NCI-H510A (cell line): ENCODE measurements around the gene DAB2IP.

Experiments used
- DNase-seq: peaks from one replicate; lab custom pipeline; 2025; lab: John Stamatoyannopoulos, UW

The DAB2IP gene

GRCh38 chr9:121797081-121797480, 145.6 kb downstream of the DAB2IP start:
- no peak for DNase-seq

GRCh38 chr9:121798941-121799340, 147.5 kb downstream of the DAB2IP start:
- DNase-seq: no peak

GRCh38 chr9:121800376-121800775, 148.9 kb downstream of the DAB2IP start:
- DNase-seq: no peak

- no peak for DNase-seq
Measured at GRCh38 chr9:121801579-121801978, 150.1 kb downstream of the DAB2IP start.

- no peak for DNase-seq
Measured at GRCh38 chr9:121802753-121803152, 151.3 kb downstream of the DAB2IP start.

- no peak for DNase-seq
Measured at GRCh38 chr9:121807069-121807822, 155.8 kb downstream of the DAB2IP start.

GRCh38 chr9:121807823-121808278, 156.4 kb downstream of the DAB2IP start:
- no peak for DNase-seq

- no peak for DNase-seq
Measured at GRCh38 chr9:121808781-121809180, 157.3 kb downstream of the DAB2IP start.

GRCh38 chr9:121809356-121810050, 158.1 kb downstream of the DAB2IP start:
- DNase-seq: no peak

GRCh38 chr9:121810489-121810888, 159.1 kb downstream of the DAB2IP start:
- no peak for DNase-seq

GRCh38 chr9:121811140-121811539, 159.7 kb downstream of the DAB2IP start:
- no peak for DNase-seq

- DNase-seq: no peak
Measured at GRCh38 chr9:121811751-121812150, 160.3 kb downstream of the DAB2IP start.

GRCh38 chr9:121812159-121812735, 160.8 kb downstream of the DAB2IP start:
- DNase-seq: no peak

GRCh38 chr9:121813519-121814210, 162.2 kb downstream of the DAB2IP start:
- DNase-seq: no peak

- DNase-seq: no peak
Measured at GRCh38 chr9:121814594-121814993, 163.2 kb downstream of the DAB2IP start.

- DNase-seq: no peak
Measured at GRCh38 chr9:121815084-121815483, 163.7 kb downstream of the DAB2IP start.

GRCh38 chr9:121815546-121816448, 164.4 kb downstream of the DAB2IP start:
- no peak for DNase-seq

- DNase-seq: no peak
Measured at GRCh38 chr9:121816449-121816817, 165.0 kb downstream of the DAB2IP start.

GRCh38 chr9:121816845-121817450, 165.5 kb downstream of the DAB2IP start:
- no peak for DNase-seq

GRCh38 chr9:121817476-121817875, 166.0 kb downstream of the DAB2IP start:
- DNase-seq: no peak
